Lung (tissue), 12 donors: ENCODE results near the gene SUGCT. TPM values are rescaled to one million over a fixed set of nuclear protein-coding genes. Genes with fewer than 3 reads are reported as not detected.
A peak's percentile ranks its signal among the peaks of the same experiment; 100 is the strongest.

Source experiments
- ATAC-seq: fragments of 200-7000 bp; cut with Tn5 transposase; one replicate; pipeline ENCODE4 v1.9.1; 2020; ENCODE audit warnings: moderate number of reproducible peaks; ENCODE audit not compliant: insufficient read depth, low FRiP score
- DNase-seq, 3 donors: peaks; one replicate each; pipeline ENCODE4 v3.0.0-alpha.2; 2013 to 2017
- H3K27ac ChIP-seq, 2 donors: one replicate each; pipeline ENCODE4 v1.5.1; 2013; ENCODE audit warnings: mild to moderate bottlenecking in 2 of 2, moderate library complexity in 2 of 2, control low read depth in 1 of 2, inconsistent platforms in 1 of 2, low read depth in 1 of 2, low read length in 1 of 2
- H3K27me3 ChIP-seq, 3 donors: one replicate each; pipeline ENCODE4 v1.5.1; 2013; ENCODE audit warnings: low read length in 2 of 3; ENCODE audit not compliant: control insufficient read depth in 3 of 3, insufficient read depth in 3 of 3
- H3K36me3 ChIP-seq, 4 donors: one replicate each; pipeline ENCODE4 v1.5.1; 2013; ENCODE audit warnings: low read length in 4 of 4, mild to moderate bottlenecking in 1 of 4, moderate library complexity in 1 of 4; ENCODE audit not compliant: control insufficient read depth in 4 of 4, insufficient read depth in 4 of 4
- H3K4me1 ChIP-seq, 5 donors: one replicate each; pipeline ENCODE4 v1.5.1; 2013; ENCODE audit warnings: low read length in 5 of 5, mild to moderate bottlenecking in 2 of 5, moderate library complexity in 1 of 5; ENCODE audit not compliant: control insufficient read depth in 5 of 5, insufficient read depth in 5 of 5
- H3K4me3 ChIP-seq: one replicate; pipeline ENCODE4 v1.5.1; 2013; ENCODE audit warnings: mild to moderate bottlenecking, control low read depth, moderate library complexity
- H3K9ac ChIP-seq, 2 donors: one replicate each; pipeline ENCODE4 v1.5.1; 2013; ENCODE audit warnings: low read length in 2 of 2, control low read depth in 1 of 2; ENCODE audit not compliant: insufficient read depth in 1 of 2
- H3K9me3 ChIP-seq, 4 donors: one replicate each; pipeline ENCODE4 v1.5.1; 2013; ENCODE audit warnings: low read length in 3 of 4, mild to moderate bottlenecking in 1 of 4, moderate library complexity in 1 of 4; ENCODE audit not compliant: control insufficient read depth in 4 of 4, insufficient read depth in 3 of 4
- WGBS, 2 donors: extraction: QIAGEN DNeasy Blood & Tissue Kit; methylation state at CpG; one replicate each; pipeline ENCODE4 v1.1.7; 2013; 5-methylcytosine and 5-hydroxymethylcytosine counted together
- polyA plus RNA-seq, 2 donors: library from polyadenylated mRNA; stranded (reverse); fragments of 200-250 nt; gene quantifications; one replicate each; pipeline ENCODE4 v1.2.1, GENCODE V29; 2013
- total RNA-seq, 2 donors: library from RNA; depleted of rRNA in 1 of 2; stranded (reverse); fragments of >200 nt in 1 of 2; gene quantifications; one replicate each; pipeline ENCODE4 v1.2.1, GENCODE V29; 2014 to 2021
- TF ChIP-seq, protein P1 (sequence below): IDR thresholded peaks from 2 replicates; pipeline ENCODE4 v1.5.1; 2012; ENCODE audit warnings: mild to moderate bottlenecking; ENCODE audit errors: control extremely low read depth, extremely low read depth
- donor health status: control.
- donor health status: control.
- donor health status: Bipolar disorder and iron deficiency.
- donor health status: healthy.
- donor health status: DM: yes; HTN: yes; CAD: no.

Gene SUGCT
- total and polyA plus RNA-seq, 4 donors, result 0.23 to 4.2 (median 1.8) TPM

DNA sequence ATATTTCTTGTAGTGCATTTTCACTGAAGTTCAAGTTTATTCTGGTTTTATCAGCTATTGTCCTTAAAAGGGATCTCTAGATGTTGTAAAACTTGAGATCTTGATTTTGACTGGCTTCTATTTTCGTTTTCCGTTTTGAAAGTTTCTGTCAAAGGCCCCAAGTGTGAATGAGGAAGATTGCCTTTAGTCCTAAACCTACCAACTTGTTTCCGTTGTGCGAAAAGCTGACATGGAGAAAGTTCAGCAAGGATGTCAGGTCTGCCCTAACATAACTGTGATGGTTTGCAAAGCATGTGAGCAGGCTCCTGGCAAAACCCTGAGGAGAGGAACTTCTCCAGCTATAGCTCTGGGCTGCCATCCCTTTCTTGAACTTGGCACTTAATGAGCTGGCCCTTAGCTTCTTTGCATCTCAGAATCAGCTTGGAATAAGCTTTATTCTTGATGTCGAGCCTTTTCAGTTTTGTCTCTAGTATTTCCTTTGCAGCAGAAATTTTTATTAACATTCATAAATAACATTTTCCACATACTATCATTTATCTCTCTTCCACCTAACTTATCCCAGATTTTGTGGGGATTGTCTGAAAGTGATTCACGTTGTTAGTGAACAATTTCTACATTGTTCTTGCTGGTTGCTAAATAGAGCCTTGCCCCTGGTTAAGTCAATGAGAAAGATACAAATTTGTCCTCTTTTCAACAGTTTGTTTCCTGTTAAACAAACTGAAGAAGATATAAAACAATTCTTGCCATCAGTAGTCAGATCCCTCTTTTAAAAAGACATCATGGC lies 559.4 kb downstream of the SUGCT start:
- no peak for ATAC-seq

DNA sequence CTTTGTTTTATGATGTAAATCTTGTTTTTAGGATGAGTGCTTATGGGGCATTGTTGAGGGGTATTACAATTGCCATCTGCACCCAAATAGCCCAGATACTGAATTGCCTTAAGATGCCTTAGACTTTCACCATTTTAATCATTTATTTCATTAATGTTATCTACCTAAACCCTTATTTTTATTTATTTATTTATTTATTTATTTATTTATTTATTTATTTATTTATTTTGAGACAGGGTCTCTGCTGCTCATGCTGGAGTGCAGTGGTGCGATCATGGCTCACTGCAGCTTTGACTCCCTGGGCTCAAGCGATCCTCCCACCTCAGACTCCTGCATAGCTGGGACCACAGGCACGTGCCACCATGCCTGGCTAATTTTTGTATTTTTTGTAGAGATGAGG lies 560.2 kb downstream of the SUGCT start:
- ATAC-seq, result no peak
- H3K27ac ChIP-seq, result no peak overlapping the region
- no peak overlapping the region for H3K9ac ChIP-seq
- TF ChIP-seq, protein P1, sequence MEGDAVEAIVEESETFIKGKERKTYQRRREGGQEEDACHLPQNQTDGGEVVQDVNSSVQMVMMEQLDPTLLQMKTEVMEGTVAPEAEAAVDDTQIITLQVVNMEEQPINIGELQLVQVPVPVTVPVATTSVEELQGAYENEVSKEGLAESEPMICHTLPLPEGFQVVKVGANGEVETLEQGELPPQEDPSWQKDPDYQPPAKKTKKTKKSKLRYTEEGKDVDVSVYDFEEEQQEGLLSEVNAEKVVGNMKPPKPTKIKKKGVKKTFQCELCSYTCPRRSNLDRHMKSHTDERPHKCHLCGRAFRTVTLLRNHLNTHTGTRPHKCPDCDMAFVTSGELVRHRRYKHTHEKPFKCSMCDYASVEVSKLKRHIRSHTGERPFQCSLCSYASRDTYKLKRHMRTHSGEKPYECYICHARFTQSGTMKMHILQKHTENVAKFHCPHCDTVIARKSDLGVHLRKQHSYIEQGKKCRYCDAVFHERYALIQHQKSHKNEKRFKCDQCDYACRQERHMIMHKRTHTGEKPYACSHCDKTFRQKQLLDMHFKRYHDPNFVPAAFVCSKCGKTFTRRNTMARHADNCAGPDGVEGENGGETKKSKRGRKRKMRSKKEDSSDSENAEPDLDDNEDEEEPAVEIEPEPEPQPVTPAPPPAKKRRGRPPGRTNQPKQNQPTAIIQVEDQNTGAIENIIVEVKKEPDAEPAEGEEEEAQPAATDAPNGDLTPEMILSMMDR, result no peak
- no peaks in the 10 kb centered on the region for H3K36me3 ChIP-seq
- H3K4me1 ChIP-seq, result no peaks in the 10 kb centered on the region
- DNase-seq, result no peak
- WGBS, 2 donors, result 93 to 97% methylated on average over 3 of the region's 3 CpGs
- H3K27me3 ChIP-seq, result no peaks in the 10 kb centered on the region
- no peak overlapping the region for H3K4me3 ChIP-seq
- H3K9me3 ChIP-seq, result peaks cover 0 to 3% (median 0%) of the 10 kb centered on the region in 4 donors

More for the DNA sequence above, 559.4 kb downstream of the SUGCT start:
- H3K9ac ChIP-seq, result no peak overlapping the region
- TF ChIP-seq, protein P1, result no peak
- H3K27me3 ChIP-seq, result no peaks in the 10 kb centered on the region
- no peaks in the 10 kb centered on the region for H3K4me1 ChIP-seq
- no peaks in the 10 kb centered on the region for H3K36me3 ChIP-seq
- peaks cover 0 to 3% (median 0%) of the 10 kb centered on the region in 4 donors for H3K9me3 ChIP-seq
- WGBS, 2 donors, result 74 to 84% methylated on average over 6 of the region's 6 CpGs
- peak in 2 of 3 donors; percentile 17 to 55 for DNase-seq
- no peak overlapping the region for H3K4me3 ChIP-seq
- no peak overlapping the region for H3K27ac ChIP-seq

DNA sequence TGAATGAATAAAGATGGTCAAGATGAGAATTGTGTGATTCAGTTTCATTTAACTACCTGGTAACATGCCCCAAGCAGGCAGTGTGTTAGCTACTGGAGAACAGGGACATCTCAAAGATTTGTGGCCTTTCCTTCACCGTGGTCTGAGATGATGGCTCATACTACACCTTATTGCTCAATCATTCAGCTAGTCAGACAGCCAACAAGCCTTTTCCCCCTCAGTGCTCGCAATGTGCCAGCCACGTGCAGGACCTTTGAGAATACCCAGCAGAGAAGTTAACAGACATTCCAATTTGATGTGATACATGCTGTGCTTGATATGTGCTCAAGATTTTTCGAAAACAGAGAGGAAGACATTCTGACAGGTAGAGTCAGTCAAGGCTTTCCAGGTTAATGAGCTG lies 562.8 kb downstream of the SUGCT start:
- ATAC-seq, result no peak
- no peak overlapping the region for H3K9ac ChIP-seq
- no peaks in the 10 kb centered on the region for H3K4me1 ChIP-seq
- H3K27ac ChIP-seq, result no peak overlapping the region
- no peaks in the 10 kb centered on the region for H3K9me3 ChIP-seq
- DNase-seq, result no peak
- WGBS, 2 donors, result 84 to 88% methylated on average over 4 of the region's 4 CpGs
- no peaks in the 10 kb centered on the region for H3K36me3 ChIP-seq
- H3K4me3 ChIP-seq, result no peak overlapping the region
- H3K27me3 ChIP-seq, result no peaks in the 10 kb centered on the region
- TF ChIP-seq, protein P1, result no peak
